AG10803 (cell line): ENCODE measurements around the gene AADAT.
A peak's percentile ranks its signal among the peaks of the same experiment; 100 is the strongest.

ENCODE experiments used
- DNase-seq: peaks from one replicate; pipeline ENCODE4 v3.0.0; 2010; ENCODE audit warnings: low read depth
- H3K4me3 ChIP-seq: 2 replicates; pipeline ENCODE4 v1.5.1; 2011; ENCODE audit warnings: mild to moderate bottlenecking, low read length, control low read depth
- TF ChIP-seq, protein P1 (sequence below): conservative IDR thresholded peaks from 2 replicates; pipeline ENCODE4 v1.5.1; 2011; ENCODE audit warnings: mild to moderate bottlenecking, low read length, control low read depth, inconsistent platforms

AADAT gene

DNA sequence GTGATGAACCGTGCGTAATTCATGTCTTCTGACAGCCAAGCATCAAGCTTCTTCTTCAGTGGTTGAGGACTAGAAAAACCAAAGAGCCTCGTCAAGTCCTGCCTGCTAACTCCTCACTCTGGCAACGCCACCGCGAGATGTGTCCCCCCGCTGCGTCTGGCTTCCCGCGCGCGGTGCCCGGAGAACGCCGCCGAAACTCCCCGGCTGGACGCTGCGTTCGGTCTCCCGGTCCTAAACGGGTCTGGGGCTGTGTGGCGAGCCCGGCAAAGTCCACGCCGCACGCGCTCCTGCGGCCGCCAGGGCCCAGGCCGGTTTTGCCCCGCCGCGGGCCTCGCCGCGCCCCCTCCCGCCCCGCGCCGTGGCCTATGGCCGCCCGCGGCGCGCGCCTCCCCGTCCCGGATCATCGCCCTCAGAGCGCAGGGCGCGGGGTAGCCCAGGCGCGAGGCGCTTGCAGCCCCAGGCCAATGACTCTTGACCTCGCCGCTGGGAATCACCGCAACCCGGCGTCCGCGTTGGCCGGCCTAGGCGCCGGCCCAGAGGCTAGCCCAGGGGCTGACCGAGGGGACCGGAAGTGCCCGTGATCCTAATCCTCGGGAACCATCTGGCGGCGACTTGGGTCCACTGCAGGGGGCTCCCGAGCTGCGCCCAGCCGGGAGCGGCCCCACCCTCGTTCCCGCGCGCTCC is at the start of gene AADAT:
Gene AADAT, minus strand, starts transcription at position 289 of the 684 bp plus-strand sequence. Its CDS starts 266 bp downstream, at position 23.
- peak within 1 kb of the TSS; percentile 80 for H3K4me3 ChIP-seq
- peak; percentile 74 for DNase-seq
- TF ChIP-seq, protein P1, sequence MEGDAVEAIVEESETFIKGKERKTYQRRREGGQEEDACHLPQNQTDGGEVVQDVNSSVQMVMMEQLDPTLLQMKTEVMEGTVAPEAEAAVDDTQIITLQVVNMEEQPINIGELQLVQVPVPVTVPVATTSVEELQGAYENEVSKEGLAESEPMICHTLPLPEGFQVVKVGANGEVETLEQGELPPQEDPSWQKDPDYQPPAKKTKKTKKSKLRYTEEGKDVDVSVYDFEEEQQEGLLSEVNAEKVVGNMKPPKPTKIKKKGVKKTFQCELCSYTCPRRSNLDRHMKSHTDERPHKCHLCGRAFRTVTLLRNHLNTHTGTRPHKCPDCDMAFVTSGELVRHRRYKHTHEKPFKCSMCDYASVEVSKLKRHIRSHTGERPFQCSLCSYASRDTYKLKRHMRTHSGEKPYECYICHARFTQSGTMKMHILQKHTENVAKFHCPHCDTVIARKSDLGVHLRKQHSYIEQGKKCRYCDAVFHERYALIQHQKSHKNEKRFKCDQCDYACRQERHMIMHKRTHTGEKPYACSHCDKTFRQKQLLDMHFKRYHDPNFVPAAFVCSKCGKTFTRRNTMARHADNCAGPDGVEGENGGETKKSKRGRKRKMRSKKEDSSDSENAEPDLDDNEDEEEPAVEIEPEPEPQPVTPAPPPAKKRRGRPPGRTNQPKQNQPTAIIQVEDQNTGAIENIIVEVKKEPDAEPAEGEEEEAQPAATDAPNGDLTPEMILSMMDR: peak; percentile 69

DNA sequence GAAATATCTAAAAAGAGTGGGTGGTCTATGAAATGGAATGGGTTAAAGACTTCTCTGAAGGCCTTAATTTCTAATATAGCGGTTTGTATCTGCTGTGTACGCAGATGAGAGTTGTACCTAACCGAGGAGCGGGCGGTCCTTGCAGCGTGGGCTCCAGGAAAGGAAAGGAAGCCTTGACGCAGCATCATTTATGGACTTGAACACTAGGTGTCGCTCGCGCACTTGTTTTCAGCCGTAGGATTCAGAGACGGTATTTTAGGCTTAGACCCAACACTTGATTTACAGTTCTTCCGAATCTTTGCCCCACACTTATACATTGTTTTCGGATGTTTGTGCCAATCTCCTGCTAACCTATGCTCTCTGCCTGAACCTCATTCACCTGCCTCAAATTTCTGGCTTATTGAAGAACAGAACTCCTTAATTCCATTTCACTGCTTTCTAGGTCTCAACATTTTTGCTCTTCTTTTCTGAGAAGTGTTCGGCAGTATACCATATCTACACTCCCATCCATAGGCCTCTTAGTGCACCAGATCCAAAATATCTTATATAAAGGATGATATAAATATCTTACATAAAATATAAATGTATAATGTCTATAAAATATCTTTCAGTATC is 48.9 kb upstream of the AADAT start:
- H3K4me3 ChIP-seq: no peak overlapping the region
- peak; percentile 72 for DNase-seq

DNA sequence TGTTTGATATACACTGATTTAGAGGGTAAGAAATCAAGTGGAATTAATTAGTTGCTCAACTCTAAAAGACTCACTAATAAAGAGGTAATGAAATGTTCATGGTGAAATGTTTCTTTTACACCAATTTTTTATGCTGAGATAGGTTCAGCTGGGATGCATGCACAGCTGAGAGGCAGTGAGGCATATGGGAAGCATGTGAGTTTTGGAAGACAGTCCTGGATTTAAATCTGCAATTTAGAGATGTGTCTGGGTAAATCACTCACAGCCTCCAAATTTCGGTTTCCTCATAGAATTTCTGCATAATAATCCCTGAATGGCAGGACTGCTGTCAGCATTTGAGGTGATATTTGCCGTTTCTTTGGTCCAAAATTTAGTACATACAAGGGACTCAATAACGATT is 48.2 kb upstream of the AADAT start:
- no peak overlapping the region for H3K4me3 ChIP-seq
- no peak for DNase-seq
- TF ChIP-seq, protein P1: no peak

More for the DNA sequence above, 48.9 kb upstream of the AADAT start:
- TF ChIP-seq, protein P1: peak; percentile 86

DNA sequence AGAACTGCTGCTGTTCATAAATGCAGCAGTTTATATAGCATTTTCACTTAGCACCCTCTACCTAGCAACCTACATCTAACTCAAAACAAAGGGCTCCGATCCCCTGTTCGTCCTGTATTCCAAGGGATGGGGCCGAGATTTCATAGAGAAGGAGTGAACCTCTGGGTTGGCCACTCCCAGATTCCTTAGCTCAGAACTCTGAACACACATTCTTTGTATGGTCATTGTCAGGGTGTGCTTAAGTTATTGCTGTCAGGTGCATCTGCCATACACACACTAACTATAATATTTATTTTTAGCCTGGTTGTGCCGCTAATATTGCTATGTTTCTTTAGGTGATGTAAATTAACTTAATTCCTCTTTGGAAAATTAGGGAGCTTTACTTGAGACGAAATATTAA is 47.7 kb upstream of the AADAT start:
- no peak overlapping the region for H3K4me3 ChIP-seq
- DNase-seq: no peak
- TF ChIP-seq, protein P1: no peak

DNA sequence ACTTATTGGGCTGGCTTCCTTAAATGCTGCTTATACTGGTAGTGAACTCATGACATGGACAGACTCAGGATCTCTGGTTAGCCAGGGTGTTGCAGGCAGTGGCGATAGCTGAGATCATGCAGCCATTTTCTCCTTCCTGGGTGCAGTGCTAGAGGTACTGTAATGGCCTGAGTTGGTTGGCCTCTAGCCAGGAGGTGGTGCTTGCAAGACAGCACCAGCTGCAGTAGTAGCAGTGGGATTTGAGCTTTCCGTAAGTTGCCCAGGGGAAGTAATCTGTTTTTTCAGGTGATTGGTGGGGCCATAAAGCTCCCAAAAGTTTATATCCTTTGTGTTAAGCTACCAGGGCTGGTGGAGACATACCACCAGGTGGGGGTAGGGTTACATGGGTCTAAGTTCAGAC is 45.1 kb upstream of the AADAT start:
- H3K4me3 ChIP-seq: no peak overlapping the region
- DNase-seq: no peak
- TF ChIP-seq, protein P1: no peak

DNA sequence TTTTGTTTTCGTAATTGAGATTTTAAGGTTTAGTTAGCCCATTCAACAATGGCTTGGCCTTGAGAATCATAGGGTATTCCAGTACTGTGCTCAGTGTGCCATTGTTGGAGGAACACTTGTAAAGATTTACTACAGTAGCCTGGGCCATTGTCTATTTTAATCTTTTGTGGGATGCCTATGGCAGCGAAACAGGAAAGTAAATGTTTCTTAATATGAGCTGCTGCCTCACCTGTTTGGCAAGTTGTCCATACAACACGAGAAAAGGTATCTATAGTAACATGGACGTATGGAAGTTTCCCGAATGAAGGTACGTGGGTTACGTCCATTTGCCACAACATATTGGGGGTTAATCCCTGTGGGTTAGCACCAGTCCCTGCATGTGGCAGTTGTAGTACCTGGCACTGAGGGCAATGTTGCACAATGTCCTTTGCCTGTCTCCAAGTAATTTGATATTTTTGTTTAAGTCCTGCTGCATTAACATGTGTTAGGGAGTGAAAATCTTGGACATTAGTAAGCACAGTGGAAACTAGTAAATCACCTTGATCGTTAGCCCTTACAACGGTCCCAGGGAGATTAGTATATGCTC is 38.6 kb upstream of the AADAT start:
- no peak for DNase-seq
- no peak overlapping the region for H3K4me3 ChIP-seq
- TF ChIP-seq, protein P1: no peak

DNA sequence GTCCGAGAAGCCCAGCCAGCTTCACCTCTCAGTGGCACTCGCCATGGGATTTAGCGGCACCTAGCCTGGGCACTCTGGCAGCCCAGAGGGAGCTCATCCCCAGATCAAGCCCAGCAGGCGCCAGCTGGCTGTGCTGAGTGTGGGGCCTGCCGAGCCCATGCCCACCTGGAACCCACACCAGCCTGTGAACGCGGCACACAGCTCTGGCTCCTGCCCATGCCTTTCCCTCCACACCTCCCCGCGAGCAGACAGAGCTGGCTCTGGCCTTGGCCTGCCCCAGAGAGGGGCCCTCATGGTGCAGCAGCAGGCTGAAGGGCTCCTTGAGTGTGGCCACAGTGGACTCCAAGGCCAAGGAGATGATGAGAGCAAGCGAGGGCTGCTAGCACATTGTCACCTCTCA is 38.0 kb upstream of the AADAT start:
- H3K4me3 ChIP-seq: no peak overlapping the region
- TF ChIP-seq, protein P1: no peak
- DNase-seq: no peak
